IMR-90 (cell line): Measurements from ENCODE around the gene TMEM208. TPM values are rescaled to one million over a fixed set of nuclear protein-coding genes. Genes with fewer than 3 reads are reported as not detected.

ENCODE experiments used
- MAZ ChIP-seq: IDR thresholded peaks from 2 replicates; pipeline ENCODE4 v1.6.1; 2012; ENCODE audit warnings: low read depth, mild to moderate bottlenecking, low read length, improper control_type of control experiment, moderate library complexity, borderline replicate concordance
- MXI1 ChIP-seq: IDR thresholded peaks from 2 replicates; pipeline ENCODE4 v1.6.1; 2012; ENCODE audit warnings: low read depth, mild to moderate bottlenecking, low read length, moderate library complexity, borderline replicate concordance
- USF2 ChIP-seq: fragments of 150-350 bp; IDR thresholded peaks from 2 replicates; pipeline ENCODE4 v1.6.1; 2017; ENCODE audit warnings: mild to moderate bottlenecking, antibody characterized with exemption, low read length, low read depth
- polyA plus RNA-seq, 3 experiments: library from polyadenylated mRNA; depleted of rRNA; stranded (reverse); fragments of >200 nt; gene quantifications; 2 replicates each; pipeline ENCODE4 v1.2.3, GENCODE V29; 2012; ENCODE audit warnings: low replicate concordance in 1 of 3
- total RNA-seq: library from RNA; depleted of rRNA; stranded (reverse); fragments of >200 nt; gene quantifications from 2 replicates; pipeline ENCODE4 v1.2.3, GENCODE V29; 2012

Gene TMEM208
- total and polyA plus RNA-seq, 2 of the 4 experiments (the other 2 are of a cell fraction): 65.6 to 66.5 TPM

GRCh38 chr16:67247192-67248072 lies 20.5 kb downstream of the TMEM208 start, which contains the start of gene FHOD1 (continued):
- TF ChIP-seq USF2 (no peak), MXI1 (peak; percentile 5; the same call in 1 of the 2 replicates), MAZ (peak; percentile 28; the same call in 1 of the 2 replicates)
